Gastroesophageal sphincter (tissue), 3 donors: ENCODE results near the gene B4GALNT2.
"Not testable (repeated sequence)": the region's sequence is repeated elsewhere in the genome, so short reads cannot be mapped to it uniquely, and the experiment has no call there.

Source experiments
- CTCF ChIP-seq, 4 experiments: fragments of 200-600 bp in 2 of 4; fragments of 450-650 bp in 2 of 4; sonication (generic) in 1 of 4; IDR thresholded peaks; one replicate each; pipeline ENCODE4 v1.5.1; 2017 to 2019; ENCODE audit warnings: antibody characterized with exemption in 4 of 4, mild to moderate bottlenecking in 2 of 4, moderate library complexity in 2 of 4
- EP300 ChIP-seq: sonication (generic); formaldehyde crosslinking; IDR thresholded peaks from one replicate; pipeline ENCODE4 v1.6.1; 2017; ENCODE audit warnings: antibody characterized with exemption, mild to moderate bottlenecking
- POLR2A ChIP-seq, 2 donors: fragments of 450-650 bp; IDR thresholded peaks; one replicate each; pipeline ENCODE4 v1.6.1; 2017; ENCODE audit warnings: antibody characterized with exemption in 2 of 2, mild to moderate bottlenecking in 2 of 2, moderate library complexity in 1 of 2
- POLR2AphosphoS5 ChIP-seq: sonication (generic); formaldehyde crosslinking; IDR thresholded peaks from one replicate; pipeline ENCODE4 v1.6.1; 2017; ENCODE audit warnings: antibody characterized with exemption

GRCh38 chr17:49185381-49185780 lies 52.8 kb downstream of the B4GALNT2 start:
- TF ChIP-seq POLR2A (IDR thresholded peaks at IDR 0.05); CTCF (IDR thresholded peaks at IDR 0.05); POLR2AphosphoS5; EP300: not testable (repeated sequence)
